Measurements from ENCODE around the gene SHBG. TPM values are rescaled to one million over a fixed set of nuclear protein-coding genes. Genes with fewer than 3 reads are reported as not detected.

The SHBG gene
- total and polyA plus RNA-seq, 2 of the 8 experiments (the other 6 are each of a cell fraction or from before 2014, with no cell fraction given) = 1.1 to 1.2 TPM

GRCh38 chr17:7583253-7584109 lies 46.5 kb upstream of the SHBG start, which contains the start of gene MPDU1 (continued):
- TF ChIP-seq POLR2AphosphoS5 (IDR thresholded peaks at IDR 0.05; ENCODE audit: low read depth, low read length) (peak; percentile 90), KDM5A (IDR thresholded peaks at IDR 0.05; ENCODE audit: low read length) (peak; percentile 51; the same call in 1 of the 2 replicates), RNF2 (IDR thresholded peaks at IDR 0.05; ENCODE audit: borderline replicate concordance, low read depth, low read length, missing control alignments, poor library complexity, severe bottlenecking) (peak; percentile 56), KDM4A (IDR thresholded peaks at IDR 0.05; ENCODE audit: low read depth, low read length, severe bottlenecking) (peak; percentile 43), GABPA (IDR thresholded peaks at IDR 0.05; ENCODE audit: borderline replicate concordance, insufficient read depth, low read length) (peak; percentile 89; the same call in 1 of the 2 replicates), JUN (IDR thresholded peaks at IDR 0.05; ENCODE audit: low read depth, low read length) (no peak), ATF2 (IDR thresholded peaks at IDR 0.05; ENCODE audit: low read length) (peak; percentile 46; the same call in 1 of the 2 replicates), RBBP5 (IDR thresholded peaks at IDR 0.05; ENCODE audit: borderline replicate concordance, low read depth, low read length) (no peak), EGR1 (IDR thresholded peaks at IDR 0.05; ENCODE audit: borderline replicate concordance, low read depth, low read length) (no peak), TBP (IDR thresholded peaks at IDR 0.05; ENCODE audit: low read depth, low read length) (peak; percentile 90), BACH1 (IDR thresholded peaks at IDR 0.05; ENCODE audit: low read length) (no peak), CEBPB (IDR thresholded peaks at IDR 0.05; ENCODE audit: low read depth, low read length) (no peak), TAF1 (IDR thresholded peaks at IDR 0.05; ENCODE audit: low read depth, low read length) (peak; percentile 96), SIN3A (conservative IDR thresholded peaks at IDR 0.05 in 1 of 2, IDR thresholded peaks at IDR 0.05 in 1 of 2; ENCODE audit: low read depth in 1 of 2, low read length in 2 of 2) (no peak), SP4 (IDR thresholded peaks at IDR 0.05; ENCODE audit: low read length) (no peak)
- TF ChIP-seq, protein P1, sequence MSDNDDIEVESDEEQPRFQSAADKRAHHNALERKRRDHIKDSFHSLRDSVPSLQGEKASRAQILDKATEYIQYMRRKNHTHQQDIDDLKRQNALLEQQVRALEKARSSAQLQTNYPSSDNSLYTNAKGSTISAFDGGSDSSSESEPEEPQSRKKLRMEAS (IDR thresholded peaks at IDR 0.05) = peak; percentile 83
- TF ChIP-seq, protein P2, sequence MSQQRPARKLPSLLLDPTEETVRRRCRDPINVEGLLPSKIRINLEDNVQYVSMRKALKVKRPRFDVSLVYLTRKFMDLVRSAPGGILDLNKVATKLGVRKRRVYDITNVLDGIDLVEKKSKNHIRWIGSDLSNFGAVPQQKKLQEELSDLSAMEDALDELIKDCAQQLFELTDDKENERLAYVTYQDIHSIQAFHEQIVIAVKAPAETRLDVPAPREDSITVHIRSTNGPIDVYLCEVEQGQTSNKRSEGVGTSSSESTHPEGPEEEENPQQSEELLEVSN (IDR thresholded peaks at IDR 0.05) = peak; percentile 90
